Measurements from ENCODE around the gene PPP1R27.
A peak's percentile ranks its signal among the peaks of the same experiment; 100 is the strongest.

The PPP1R27 gene, protein sequence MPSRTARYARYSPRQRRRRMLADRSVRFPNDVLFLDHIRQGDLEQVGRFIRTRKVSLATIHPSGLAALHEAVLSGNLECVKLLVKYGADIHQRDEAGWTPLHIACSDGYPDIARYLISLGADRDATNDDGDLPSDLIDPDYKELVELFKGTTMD

DNA sequence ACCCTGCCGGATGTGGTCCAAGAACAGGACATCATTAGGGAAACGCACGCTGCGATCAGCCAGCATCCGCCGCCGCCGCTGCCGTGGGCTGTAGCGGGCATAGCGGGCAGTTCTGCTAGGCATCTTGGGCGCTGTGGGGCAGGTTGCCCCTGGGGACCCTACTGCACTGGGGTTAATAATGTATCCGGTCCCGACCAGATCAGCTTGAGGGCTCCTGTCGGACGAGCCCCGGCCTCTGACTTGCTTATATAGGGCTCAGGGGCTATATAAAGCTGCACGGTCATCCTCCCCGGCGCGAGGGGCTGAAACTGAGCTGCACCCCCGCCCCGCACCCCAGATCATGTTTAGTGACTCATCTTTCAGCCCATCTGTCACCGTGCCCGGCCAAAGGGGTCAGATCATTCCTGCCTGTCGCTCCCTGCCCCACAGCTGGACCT lies at the start of gene PPP1R27:
Gene PPP1R27 (minus strand): TSS at position 220 of the 437 bp plus-strand sequence. CDS start 97 bp downstream, at position 123.
- no peak within 1 kb of the TSS for H3K27ac ChIP-seq (ENCODE audit: low read length)
- DNase-seq (ENCODE audit: low read depth, low spot score), result no peak
- H3K4me1 ChIP-seq (ENCODE audit: control insufficient read depth, insufficient read depth, low read length), result peaks cover 8% of the 10 kb centered on the region

DNA sequence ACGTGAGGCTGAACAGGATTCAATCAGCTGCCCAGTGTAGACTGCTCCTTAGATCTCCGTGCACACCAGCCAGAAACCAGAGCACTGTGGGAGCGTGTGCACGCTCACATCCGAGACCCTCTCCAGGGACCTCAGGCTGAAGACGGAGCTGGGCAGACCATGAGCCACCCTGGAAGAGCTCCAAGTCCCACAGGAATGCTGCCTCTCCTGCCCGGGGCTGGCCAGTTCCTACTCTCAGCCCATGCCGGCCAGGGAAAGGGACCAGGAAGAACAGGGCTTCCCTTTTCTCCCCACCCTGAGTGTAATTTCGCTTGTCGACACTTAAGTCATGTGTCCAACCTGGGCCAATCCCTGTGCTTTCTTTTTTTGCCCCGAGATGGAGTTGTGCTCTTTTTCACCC lies 49.7 kb upstream of the PPP1R27 start:
- Histone ChIP-seq H3K27ac (ENCODE audit: low read length) (no peak overlapping the region), H3K27me3 (ENCODE audit: control insufficient read depth, insufficient read depth, low read length) (no peaks in the 10 kb centered on the region), H3K4me1 (ENCODE audit: control insufficient read depth, insufficient read depth, low read length) (no peaks in the 10 kb centered on the region), H3K36me3 (ENCODE audit: control insufficient read depth, insufficient read depth, low read length) (peaks cover 25% of the 10 kb centered on the region), H3K4me3 (ENCODE audit: low read length) (no peak overlapping the region), H3K9me3 (ENCODE audit: control insufficient read depth, insufficient read depth, low read length) (no peaks in the 10 kb centered on the region)
- DNase-seq (ENCODE audit: low read depth, low spot score), result no peak
- no CpG with 5 or more reads among the region's 11 CpGs for WGBS (ENCODE audit: insufficient coverage, insufficient read length)

More for the DNA sequence above, at the start of gene PPP1R27:
- Histone ChIP-seq H3K4me3 (ENCODE audit: low read length) (peak within 1 kb of the TSS; percentile 93; the same call in 1 of the 2 replicates), H3K27me3 (ENCODE audit: control insufficient read depth, insufficient read depth, low read length) (no peaks in the 10 kb centered on the region), H3K36me3 (ENCODE audit: control insufficient read depth, insufficient read depth, low read length) (no peaks in the 10 kb centered on the region), H3K9me3 (ENCODE audit: control insufficient read depth, insufficient read depth, low read length) (no peaks in the 10 kb centered on the region)
- WGBS (ENCODE audit: insufficient coverage, insufficient read length), result no CpG with 5 or more reads among the region's 26 CpGs

DNA sequence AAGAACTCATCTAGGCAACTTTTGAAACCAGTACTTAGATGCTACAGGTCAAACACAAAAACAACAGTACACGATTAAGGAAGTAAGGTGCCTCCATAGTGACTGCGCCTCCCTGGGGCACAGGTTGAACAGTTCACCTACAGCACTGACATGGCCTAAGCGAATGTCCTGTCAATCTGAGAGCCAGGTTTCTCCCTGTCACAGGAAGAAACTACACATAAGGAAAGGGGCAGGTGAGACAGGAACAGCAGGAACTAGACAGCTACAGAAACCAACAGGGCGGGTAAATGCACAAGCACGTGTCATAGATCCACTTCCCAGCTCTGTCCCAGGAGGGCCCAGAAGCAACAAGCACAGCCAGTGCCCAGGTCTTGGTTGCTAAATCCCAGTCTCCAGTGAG lies 44.3 kb upstream of the PPP1R27 start:
- no peak overlapping the region for H3K27ac ChIP-seq (ENCODE audit: low read length)
- no peaks in the 10 kb centered on the region for H3K9me3 ChIP-seq (ENCODE audit: control insufficient read depth, insufficient read depth, low read length)
- DNase-seq (ENCODE audit: low read depth, low spot score), result no peak
- WGBS (ENCODE audit: insufficient coverage, insufficient read length), result no CpG with 5 or more reads among the region's 5 CpGs
- 0 out of 2 replicates have a peak, but pooled peaks cover 2% of the 10 kb centered on the region for H3K36me3 ChIP-seq (ENCODE audit: control insufficient read depth, insufficient read depth, low read length)
- no peak overlapping the region for H3K4me3 ChIP-seq (ENCODE audit: low read length)
- no peaks in the 10 kb centered on the region for H3K27me3 ChIP-seq (ENCODE audit: control insufficient read depth, insufficient read depth, low read length)
- no peaks in the 10 kb centered on the region for H3K4me1 ChIP-seq (ENCODE audit: control insufficient read depth, insufficient read depth, low read length)

DNA sequence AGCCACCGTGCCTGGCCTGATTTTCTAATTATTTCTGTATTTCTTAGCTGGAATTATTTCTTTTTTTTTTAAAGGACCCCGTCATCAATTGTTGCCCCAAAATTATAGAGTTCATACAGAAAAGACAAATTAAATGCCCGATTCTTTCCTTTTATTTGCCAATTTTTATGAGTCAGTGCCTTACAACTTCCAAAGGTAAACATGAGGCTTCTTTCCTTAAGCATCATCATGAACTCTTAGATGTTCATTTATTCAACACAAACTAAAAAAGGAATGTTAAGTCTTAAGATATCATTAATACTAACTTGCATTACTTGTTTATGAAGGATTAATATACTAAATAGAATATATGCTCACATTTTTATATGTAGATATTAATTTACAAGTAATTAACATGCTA lies 43.4 kb upstream of the PPP1R27 start:
- Histone ChIP-seq H3K4me1 (ENCODE audit: control insufficient read depth, insufficient read depth, low read length) (no peaks in the 10 kb centered on the region), H3K4me3 (ENCODE audit: low read length) (no peak overlapping the region), H3K9me3 (ENCODE audit: control insufficient read depth, insufficient read depth, low read length) (no peaks in the 10 kb centered on the region), H3K36me3 (ENCODE audit: control insufficient read depth, insufficient read depth, low read length) (0 out of 2 replicates have a peak, but pooled peaks cover 2% of the 10 kb centered on the region), H3K27me3 (ENCODE audit: control insufficient read depth, insufficient read depth, low read length) (no peaks in the 10 kb centered on the region), H3K27ac (ENCODE audit: low read length) (no peak overlapping the region)
- DNase-seq (ENCODE audit: low read depth, low spot score), result no peak
- WGBS (ENCODE audit: insufficient coverage, insufficient read length), result no CpG with 5 or more reads among the region's 3 CpGs

DNA sequence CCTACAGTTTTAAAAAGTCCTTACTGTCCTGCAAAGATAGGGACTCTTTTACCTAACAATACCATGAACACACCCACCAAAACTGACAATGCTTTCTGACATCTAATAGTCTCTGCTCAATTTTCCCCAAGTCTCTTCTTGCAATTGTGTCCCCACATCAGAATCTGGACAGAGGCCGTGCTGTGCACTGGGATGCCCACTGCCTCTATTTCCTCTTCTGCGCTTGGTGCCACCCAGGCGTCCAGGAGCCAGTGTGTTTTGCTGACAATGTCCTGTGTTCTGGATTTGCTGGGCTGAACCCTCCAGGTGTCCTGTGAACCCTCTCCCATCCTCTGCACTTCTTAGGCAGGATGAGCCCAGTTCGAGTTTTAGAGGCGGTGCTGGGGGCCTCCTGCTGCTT lies 42.7 kb upstream of the PPP1R27 start:
- H3K27me3 ChIP-seq (ENCODE audit: control insufficient read depth, insufficient read depth, low read length), result no peaks in the 10 kb centered on the region
- no peaks in the 10 kb centered on the region for H3K4me1 ChIP-seq (ENCODE audit: control insufficient read depth, insufficient read depth, low read length)
- no peak overlapping the region for H3K4me3 ChIP-seq (ENCODE audit: low read length)
- no peak overlapping the region for H3K27ac ChIP-seq (ENCODE audit: low read length)
- no peaks in the 10 kb centered on the region for H3K9me3 ChIP-seq (ENCODE audit: control insufficient read depth, insufficient read depth, low read length)
- no peak for DNase-seq (ENCODE audit: low read depth, low spot score)
- H3K36me3 ChIP-seq (ENCODE audit: control insufficient read depth, insufficient read depth, low read length), result 0 out of 2 replicates have a peak, but pooled peaks cover 2% of the 10 kb centered on the region
- WGBS (ENCODE audit: insufficient coverage, insufficient read length), result no CpG with 5 or more reads among the region's 5 CpGs

DNA sequence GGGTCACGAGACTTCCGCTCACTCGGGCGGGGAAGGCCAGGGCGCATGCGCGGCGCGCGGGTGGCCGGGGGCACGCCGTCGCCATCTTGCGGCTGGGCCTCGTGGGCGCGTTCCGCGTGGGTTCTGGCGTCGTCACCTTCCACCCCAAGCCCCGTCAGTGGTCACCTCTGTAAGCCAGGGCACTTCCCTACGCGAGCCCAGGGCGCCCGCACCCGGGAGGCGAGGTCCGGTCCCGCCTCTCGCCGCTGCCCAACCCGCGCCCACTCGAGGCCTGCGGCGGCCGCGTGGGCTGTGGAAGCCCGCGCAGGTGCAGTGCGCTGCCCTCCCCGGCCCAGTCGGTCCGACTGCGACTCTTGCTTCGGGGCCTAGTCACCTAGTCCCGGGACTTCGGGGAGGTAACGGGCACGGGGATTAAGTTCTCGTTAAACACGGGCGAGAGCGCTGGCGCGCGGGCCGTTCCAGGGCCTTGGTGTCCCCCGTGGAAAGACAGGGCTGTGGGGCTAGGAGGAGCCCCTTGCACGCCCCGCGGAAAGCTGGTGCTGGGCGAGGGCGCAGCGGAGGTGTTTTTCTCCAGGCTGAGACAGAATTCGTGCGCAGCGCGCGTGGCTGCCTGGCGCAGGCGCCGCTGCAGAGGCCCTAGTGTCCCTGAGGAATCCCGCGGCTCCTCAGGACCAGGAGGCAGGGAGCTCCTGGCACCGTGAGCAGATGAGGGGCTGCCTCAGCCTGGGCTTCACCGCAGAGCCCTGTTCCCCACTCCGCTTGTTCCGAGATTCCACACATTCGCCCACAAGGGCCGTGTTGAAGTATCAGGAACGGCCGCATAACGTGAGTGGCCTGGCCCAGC lies 36.8 kb upstream of the PPP1R27 start:
- H3K9me3 ChIP-seq (ENCODE audit: control insufficient read depth, insufficient read depth, low read length), result no peaks in the 10 kb centered on the region
- no peak overlapping the region for H3K27ac ChIP-seq (ENCODE audit: low read length)
- H3K27me3 ChIP-seq (ENCODE audit: control insufficient read depth, insufficient read depth, low read length), result no peaks in the 10 kb centered on the region
- WGBS (ENCODE audit: insufficient coverage, insufficient read length), result no CpG with 5 or more reads among the region's 86 CpGs
- DNase-seq (ENCODE audit: low read depth, low spot score), result no peak
- peak overlapping the region; percentile 88 for H3K4me3 ChIP-seq (ENCODE audit: low read length)
- peaks cover 4% of the 10 kb centered on the region; the same call in 1 of the 2 replicates for H3K36me3 ChIP-seq (ENCODE audit: control insufficient read depth, insufficient read depth, low read length)
- H3K4me1 ChIP-seq (ENCODE audit: control insufficient read depth, insufficient read depth, low read length), result peaks cover 3% of the 10 kb centered on the region

DNA sequence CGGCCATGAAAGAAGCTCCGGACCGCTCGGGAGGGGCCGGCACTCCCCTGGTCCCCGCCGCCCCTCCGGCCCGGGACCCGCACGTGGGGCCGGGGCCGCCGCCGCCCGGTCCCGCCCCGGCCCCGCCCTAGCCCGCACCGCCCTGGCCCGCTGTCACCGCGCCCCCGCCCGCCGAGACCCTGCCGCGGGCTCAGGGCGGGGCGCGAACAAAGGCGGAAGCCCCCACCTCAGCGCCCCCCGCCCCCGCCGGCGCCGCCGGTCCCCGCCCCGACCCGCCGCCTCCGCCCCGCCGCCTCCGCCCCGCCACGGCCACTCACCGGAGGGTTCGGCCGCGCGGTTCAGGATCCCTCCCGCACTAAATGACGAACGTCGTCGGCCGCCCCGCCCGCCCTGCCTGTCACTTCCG lies 36.1 kb upstream of the PPP1R27 start, which contains the start of gene ARHGDIA:
Gene ARHGDIA (minus strand): TSS at position 357 of the 406 bp plus-strand sequence. CDS start 1,407 bp downstream, outside the sequence.
- no peak within 1 kb of the TSS for H3K27ac ChIP-seq (ENCODE audit: low read length)
- DNase-seq (ENCODE audit: low read depth, low spot score), result no peak
- H3K4me1 ChIP-seq (ENCODE audit: control insufficient read depth, insufficient read depth, low read length), result peaks cover 3% of the 10 kb centered on the region
- no peaks in the 10 kb centered on the region for H3K27me3 ChIP-seq (ENCODE audit: control insufficient read depth, insufficient read depth, low read length)
- WGBS (ENCODE audit: insufficient coverage, insufficient read length), result no CpG with 5 or more reads among the region's 64 CpGs
- no peaks in the 10 kb centered on the region for H3K9me3 ChIP-seq (ENCODE audit: control insufficient read depth, insufficient read depth, low read length)
- H3K36me3 ChIP-seq (ENCODE audit: control insufficient read depth, insufficient read depth, low read length), result peaks cover 4% of the 10 kb centered on the region; the same call in 1 of the 2 replicates
- peak within 1 kb of the TSS; percentile 88 for H3K4me3 ChIP-seq (ENCODE audit: low read length)

DNA sequence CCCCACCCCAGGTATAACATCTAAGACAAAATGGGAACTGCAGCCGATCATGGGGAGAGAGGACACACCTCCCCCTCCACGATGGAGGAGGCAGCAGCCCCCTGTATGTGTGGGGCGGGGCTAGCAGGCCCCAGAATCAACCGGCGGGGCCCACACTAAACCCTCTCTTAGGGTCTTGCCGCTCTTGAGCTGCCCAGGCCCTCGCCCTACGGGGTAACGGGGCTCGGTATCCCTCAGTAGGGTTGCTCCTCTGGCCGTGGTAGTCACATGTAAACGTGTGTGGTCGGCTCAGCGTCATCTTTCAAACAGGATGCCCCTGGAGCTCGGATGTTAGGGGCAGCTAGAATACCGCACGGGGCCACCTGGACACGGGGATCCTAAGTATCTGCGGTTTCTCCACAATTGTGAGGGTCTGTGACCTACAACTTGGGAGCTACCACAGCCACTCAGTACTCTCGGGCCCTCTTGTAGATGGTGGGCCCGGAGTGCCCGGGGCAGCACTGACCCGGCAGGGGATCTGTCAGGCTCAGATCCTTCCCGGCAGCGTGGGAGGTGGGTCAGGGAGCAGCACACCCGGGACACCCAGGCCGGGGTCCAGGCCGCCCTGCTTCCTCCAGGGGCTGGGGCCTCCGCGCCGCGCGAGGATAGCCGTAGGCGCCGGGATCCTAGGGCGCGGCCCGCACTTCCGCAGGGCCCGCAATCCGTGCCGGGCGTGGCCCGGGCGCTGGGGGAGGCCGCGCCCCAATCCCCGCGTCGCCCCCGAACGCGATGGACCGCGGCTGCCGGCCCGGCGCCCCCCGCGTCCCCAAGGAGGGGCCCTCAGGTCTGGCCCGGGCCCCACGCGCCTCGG lies 35.5 kb upstream of the PPP1R27 start:
- DNase-seq (ENCODE audit: low read depth, low spot score), result no peak
- Histone ChIP-seq H3K4me3 (ENCODE audit: low read length) (peak overlapping the region; percentile 88), H3K9me3 (ENCODE audit: control insufficient read depth, insufficient read depth, low read length) (no peaks in the 10 kb centered on the region), H3K27me3 (ENCODE audit: control insufficient read depth, insufficient read depth, low read length) (no peaks in the 10 kb centered on the region), H3K27ac (ENCODE audit: low read length) (no peak overlapping the region), H3K36me3 (ENCODE audit: control insufficient read depth, insufficient read depth, low read length) (peaks cover 7% of the 10 kb centered on the region; the same call in 1 of the 2 replicates), H3K4me1 (ENCODE audit: control insufficient read depth, insufficient read depth, low read length) (peaks cover 3% of the 10 kb centered on the region)
- WGBS (ENCODE audit: insufficient coverage, insufficient read length), result no CpG with 5 or more reads among the region's 65 CpGs

DNA sequence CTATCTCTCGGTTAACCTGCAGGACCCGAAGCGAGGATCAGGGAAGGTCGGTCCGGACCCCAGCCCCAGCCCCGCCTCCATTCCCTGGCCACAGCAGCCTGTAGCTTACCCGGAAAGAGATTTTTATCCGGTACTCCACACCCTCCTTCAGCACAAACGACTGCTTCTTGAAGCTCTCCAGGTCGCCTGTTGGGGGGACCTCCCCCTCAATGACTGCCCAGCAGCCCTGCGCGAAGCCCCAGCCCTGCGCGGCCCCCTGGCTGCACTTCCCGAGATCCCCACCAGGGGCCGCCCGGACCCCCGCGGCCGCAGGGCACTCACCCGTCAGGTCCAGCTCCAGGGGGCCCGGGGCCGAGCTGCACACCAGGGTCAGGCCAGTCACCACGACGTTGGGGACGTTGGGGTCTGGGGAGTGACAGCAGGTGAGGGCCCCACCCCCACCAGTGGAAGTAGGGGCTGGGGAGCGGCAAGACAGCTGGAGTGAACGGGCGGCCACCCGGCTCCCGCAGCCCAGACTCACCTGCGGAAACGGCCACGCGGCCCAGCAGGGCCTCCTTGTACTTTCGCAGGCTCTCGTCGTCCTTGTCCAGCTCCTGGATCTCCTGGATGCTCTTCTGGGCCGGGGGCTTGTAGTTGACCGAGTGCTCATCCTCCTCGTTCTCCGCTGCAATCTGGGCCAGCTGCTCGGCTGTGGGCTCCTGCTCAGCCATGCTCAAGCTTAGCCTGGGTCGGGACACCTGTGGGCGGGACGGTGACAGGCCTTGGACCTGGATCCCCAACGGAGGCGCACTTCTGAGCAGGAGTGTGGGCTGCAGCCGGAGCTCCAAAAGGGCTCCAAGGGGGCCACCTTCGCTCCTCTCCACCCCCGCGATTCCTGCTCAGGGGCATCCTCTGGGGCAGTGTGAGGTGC lies 34.6 kb upstream of the PPP1R27 start:
- Histone ChIP-seq H3K9me3 (ENCODE audit: control insufficient read depth, insufficient read depth, low read length) (no peaks in the 10 kb centered on the region), H3K36me3 (ENCODE audit: control insufficient read depth, insufficient read depth, low read length) (peaks cover 7% of the 10 kb centered on the region; the same call in 1 of the 2 replicates), H3K27ac (ENCODE audit: low read length) (no peak overlapping the region), H3K27me3 (ENCODE audit: control insufficient read depth, insufficient read depth, low read length) (no peaks in the 10 kb centered on the region), H3K4me3 (ENCODE audit: low read length) (peak overlapping the region; percentile 88; the same call in 1 of the 2 replicates), H3K4me1 (ENCODE audit: control insufficient read depth, insufficient read depth, low read length) (peaks cover 3% of the 10 kb centered on the region)
- no CpG with 5 or more reads among the region's 52 CpGs for WGBS (ENCODE audit: insufficient coverage, insufficient read length)
- no peak for DNase-seq (ENCODE audit: low read depth, low spot score)

All from iPS DF 6.9 (cell line).